WERI-Rb-1 (cell line): ENCODE data around the gene TNKS1BP1.

Source experiments
- DNase-seq: peaks from one replicate; pipeline ENCODE4 v3.0.0-alpha.2; 2020
- H3K27ac ChIP-seq: fragments of 250-450 bp; sonication (Bioruptor Pico); 2 replicates; pipeline ENCODE4 v1.5.1; 2020; ENCODE audit warnings: mild to moderate bottlenecking, moderate library complexity
- H3K27me3 ChIP-seq: fragments of 250-450 bp; sonication (Bioruptor Pico); 2 replicates; pipeline ENCODE4 v1.5.1; 2021; ENCODE audit warnings: mild to moderate bottlenecking, low read depth, moderate library complexity; ENCODE audit not compliant: insufficient read depth, severe bottlenecking
- H3K36me3 ChIP-seq: fragments of 250-450 bp; sonication (Bioruptor Pico); 2 replicates; pipeline ENCODE4 v1.5.1; 2020; ENCODE audit warnings: mild to moderate bottlenecking, moderate library complexity
- H3K4me3 ChIP-seq: 2 replicates; pipeline ENCODE4 v1.5.1; 2011; ENCODE audit warnings: low read depth, mild to moderate bottlenecking, control low read depth, low read length
- H3K9me3 ChIP-seq: fragments of 250-450 bp; sonication (Bioruptor Pico); 2 replicates; pipeline ENCODE4 v1.5.1; 2021; ENCODE audit warnings: mild to moderate bottlenecking, moderate library complexity; ENCODE audit not compliant: severe bottlenecking
- CTCF ChIP-seq: IDR thresholded peaks from 2 replicates; pipeline ENCODE4 v1.5.1; 2011; ENCODE audit warnings: low read depth, mild to moderate bottlenecking, control low read depth, inconsistent platforms, low read length

Gene TNKS1BP1

GRCh38 chr11:57320719-57321387 lies 3.9 kb downstream of the TNKS1BP1 start:
- Histone ChIP-seq H3K27ac (no peak overlapping the region), H3K9me3 (no peaks in the 10 kb centered on the region), H3K4me3 (no peak overlapping the region), H3K27me3 (no peaks in the 10 kb centered on the region), H3K36me3 (peaks cover 32% of the 10 kb centered on the region)
- no peak for DNase-seq
- no peak for TF ChIP-seq CTCF

GRCh38 chr11:57320067-57320718 lies 4.6 kb downstream of the TNKS1BP1 start:
- no peak for TF ChIP-seq CTCF
- no peak for DNase-seq
- Histone ChIP-seq H3K27me3 (no peaks in the 10 kb centered on the region), H3K36me3 (peaks cover 30% of the 10 kb centered on the region), H3K27ac (no peak overlapping the region), H3K4me3 (no peak overlapping the region), H3K9me3 (no peaks in the 10 kb centered on the region)

GRCh38 chr11:57318178-57318577 lies 6.6 kb downstream of the TNKS1BP1 start:
- H3K27ac ChIP-seq, result no peak overlapping the region
- peaks cover 44% of the 10 kb centered on the region for H3K36me3 ChIP-seq
- H3K4me3 ChIP-seq, result no peak overlapping the region
- H3K9me3 ChIP-seq, result no peaks in the 10 kb centered on the region
- TF ChIP-seq CTCF, result no peak
- no peaks in the 10 kb centered on the region for H3K27me3 ChIP-seq
- DNase-seq, result no peak

GRCh38 chr11:57316017-57316416 lies 8.7 kb downstream of the TNKS1BP1 start:
- peak; percentile 61 for DNase-seq
- Histone ChIP-seq H3K27ac (peak overlapping the region; percentile 31), H3K4me3 (no peak overlapping the region), H3K36me3 (peaks cover 51% of the 10 kb centered on the region), H3K9me3 (no peaks in the 10 kb centered on the region), H3K27me3 (no peaks in the 10 kb centered on the region)
- TF ChIP-seq CTCF, result peak; percentile 22; the same call in 1 of the 2 replicates

GRCh38 chr11:57315491-57315890 lies 9.3 kb downstream of the TNKS1BP1 start:
- H3K4me3 ChIP-seq, result no peak overlapping the region
- no peaks in the 10 kb centered on the region for H3K9me3 ChIP-seq
- peak; percentile 53 for DNase-seq
- peak overlapping the region; percentile 31 for H3K27ac ChIP-seq
- H3K36me3 ChIP-seq, result peaks cover 51% of the 10 kb centered on the region
- no peak for TF ChIP-seq CTCF
- no peaks in the 10 kb centered on the region for H3K27me3 ChIP-seq
